Gastroesophageal sphincter (tissue), 3 donors: ENCODE results near the gene EIF1AX.
"Not testable (repeated sequence)": the region's sequence is repeated elsewhere in the genome, so short reads cannot be mapped to it uniquely, and the experiment has no call there.

Source experiments
- CTCF ChIP-seq, 4 experiments: fragments of 200-600 bp in 2 of 4; fragments of 450-650 bp in 2 of 4; sonication (generic) in 1 of 4; IDR thresholded peaks; one replicate each; pipeline ENCODE4 v1.5.1; 2017 to 2019; ENCODE audit warnings: antibody characterized with exemption in 4 of 4, mild to moderate bottlenecking in 2 of 4, moderate library complexity in 2 of 4
- EP300 ChIP-seq: sonication (generic); formaldehyde crosslinking; IDR thresholded peaks from one replicate; pipeline ENCODE4 v1.6.1; 2017; ENCODE audit warnings: antibody characterized with exemption, mild to moderate bottlenecking
- POLR2A ChIP-seq, 2 donors: fragments of 450-650 bp; IDR thresholded peaks; one replicate each; pipeline ENCODE4 v1.6.1; 2017; ENCODE audit warnings: antibody characterized with exemption in 2 of 2, mild to moderate bottlenecking in 2 of 2, moderate library complexity in 1 of 2
- POLR2AphosphoS5 ChIP-seq: sonication (generic); formaldehyde crosslinking; IDR thresholded peaks from one replicate; pipeline ENCODE4 v1.6.1; 2017; ENCODE audit warnings: antibody characterized with exemption

- TF ChIP-seq CTCF (IDR thresholded peaks at IDR 0.05); POLR2A (IDR thresholded peaks at IDR 0.05); POLR2AphosphoS5; EP300: not testable (repeated sequence)
Measured at GRCh38 chrX:20126833-20127232, 14.8 kb downstream of the EIF1AX start.
